Hematopoietic multipotent progenitor cell treated with erythropoietin and hydrocortisone succinate and interleukin-3 and kit ligand, for 4 days (in vitro differentiated cells): ENCODE data around the gene TERB2.
"Not testable (repeated sequence)": the region's sequence is repeated elsewhere in the genome, so short reads cannot be mapped to it uniquely, and the experiment has no call there.

Experiments used
- DNase-seq: peaks from one replicate; pipeline ENCODE4 v3.0.0-alpha.2; 2015

TERB2 gene

GRCh38 chr15:45003731-45004410, 47.4 kb downstream of the TERB2 start:
- not testable (repeated sequence) for DNase-seq

- DNase-seq, result not testable (repeated sequence)
Observed at GRCh38 chr15:45004590-45005175, 48.2 kb downstream of the TERB2 start.

- DNase-seq, result no peak
Observed at GRCh38 chr15:45009046-45009445, 52.6 kb downstream of the TERB2 start.

GRCh38 chr15:45015114-45015513, 58.6 kb downstream of the TERB2 start:
- DNase-seq, result not testable (repeated sequence)

- DNase-seq, result not testable (repeated sequence)
Observed at GRCh38 chr15:45020222-45020900, 63.9 kb downstream of the TERB2 start.

- not testable (repeated sequence) for DNase-seq
Observed at GRCh38 chr15:45020901-45021259, 64.4 kb downstream of the TERB2 start.

- DNase-seq, result peak; percentile 32
Observed at GRCh38 chr15:45021348-45021747, 64.9 kb downstream of the TERB2 start.

- peak; percentile 97 for DNase-seq
Observed at GRCh38 chr15:45022871-45023658, 66.6 kb downstream of the TERB2 start, which contains the start of gene SORD. TSS of gene SORD (plus strand) at chr15:45023195. CDS start at chr15:45023284, 89 bp downstream.

- DNase-seq, result peak; percentile 69
Observed at GRCh38 chr15:45023659-45024225, 67.3 kb downstream of the TERB2 start.

- DNase-seq, result not testable (repeated sequence)
Observed at GRCh38 chr15:45024649-45025048, 68.2 kb downstream of the TERB2 start.

- not testable (repeated sequence) for DNase-seq
Observed at GRCh38 chr15:45025627-45026026, 69.1 kb downstream of the TERB2 start.

- no peak for DNase-seq
Observed at GRCh38 chr15:45026651-45027190, 70.2 kb downstream of the TERB2 start.

GRCh38 chr15:45027220-45027619, 70.7 kb downstream of the TERB2 start:
- peak; percentile 29 for DNase-seq
